Nephron progenitor cell (in vitro differentiated cells): ENCODE data around the gene MTF2.
A peak's percentile ranks its signal among the peaks of the same experiment; 100 is the strongest.

Source experiments
- DNase-seq: peaks from one replicate; pipeline ENCODE4 v3.0.0; 2021
- H3K27ac Mint-ChIP-seq: 2 replicates; pipeline ENCODE4 v1.8.0; 2021; ENCODE audit warnings: mild to moderate bottlenecking, moderate library complexity, mixed read lengths
- H3K27me3 Mint-ChIP-seq: 2 replicates; pipeline ENCODE4 v1.8.0; 2021; ENCODE audit warnings: mild to moderate bottlenecking, low read depth, mixed read lengths; ENCODE audit not compliant: poor library complexity
- H3K36me3 Mint-ChIP-seq: 2 replicates; pipeline ENCODE4 v1.8.0; 2021; ENCODE audit warnings: low read depth, mixed read lengths
- H3K4me1 Mint-ChIP-seq: 2 replicates; pipeline ENCODE4 v1.8.0; 2021; ENCODE audit warnings: mixed read lengths
- H3K4me3 Mint-ChIP-seq: 2 replicates; pipeline ENCODE4 v1.8.0; 2021; ENCODE audit warnings: mild to moderate bottlenecking, moderate library complexity, mixed read lengths
- H3K9me3 Mint-ChIP-seq: 2 replicates; pipeline ENCODE4 v1.8.0; 2021; ENCODE audit warnings: mild to moderate bottlenecking, moderate library complexity, mixed read lengths
- TF ChIP-seq, protein P1 (sequence below): fragments of 200-600 bp; sonication (generic); IDR thresholded peaks from 2 replicates; pipeline ENCODE4 v1.5.0; 2021; ENCODE audit warnings: antibody characterized with exemption

The MTF2 gene

GRCh38 chr1:93079685-93080141 lies 630 bp downstream of the MTF2 start:
- no peaks in the 10 kb centered on the region for H3K27me3 Mint-ChIP-seq
- TF ChIP-seq, protein P1, sequence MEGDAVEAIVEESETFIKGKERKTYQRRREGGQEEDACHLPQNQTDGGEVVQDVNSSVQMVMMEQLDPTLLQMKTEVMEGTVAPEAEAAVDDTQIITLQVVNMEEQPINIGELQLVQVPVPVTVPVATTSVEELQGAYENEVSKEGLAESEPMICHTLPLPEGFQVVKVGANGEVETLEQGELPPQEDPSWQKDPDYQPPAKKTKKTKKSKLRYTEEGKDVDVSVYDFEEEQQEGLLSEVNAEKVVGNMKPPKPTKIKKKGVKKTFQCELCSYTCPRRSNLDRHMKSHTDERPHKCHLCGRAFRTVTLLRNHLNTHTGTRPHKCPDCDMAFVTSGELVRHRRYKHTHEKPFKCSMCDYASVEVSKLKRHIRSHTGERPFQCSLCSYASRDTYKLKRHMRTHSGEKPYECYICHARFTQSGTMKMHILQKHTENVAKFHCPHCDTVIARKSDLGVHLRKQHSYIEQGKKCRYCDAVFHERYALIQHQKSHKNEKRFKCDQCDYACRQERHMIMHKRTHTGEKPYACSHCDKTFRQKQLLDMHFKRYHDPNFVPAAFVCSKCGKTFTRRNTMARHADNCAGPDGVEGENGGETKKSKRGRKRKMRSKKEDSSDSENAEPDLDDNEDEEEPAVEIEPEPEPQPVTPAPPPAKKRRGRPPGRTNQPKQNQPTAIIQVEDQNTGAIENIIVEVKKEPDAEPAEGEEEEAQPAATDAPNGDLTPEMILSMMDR: no peak
- peaks cover 33% of the 10 kb centered on the region for H3K36me3 Mint-ChIP-seq
- H3K4me1 Mint-ChIP-seq: peaks cover 6% of the 10 kb centered on the region
- peak overlapping the region; percentile 98 for H3K4me3 Mint-ChIP-seq
- peaks cover 29% of the 10 kb centered on the region for H3K9me3 Mint-ChIP-seq
- H3K27ac Mint-ChIP-seq: peak overlapping the region; percentile 98
- DNase-seq: peak; percentile 46

- Mint-ChIP-seq H3K4me3 (peak overlapping the region; percentile 98), H3K36me3 (peaks cover 39% of the 10 kb centered on the region)
- no peak for DNase-seq
Observed at GRCh38 chr1:93080179-93080823, 1.2 kb downstream of the MTF2 start.

DNA sequence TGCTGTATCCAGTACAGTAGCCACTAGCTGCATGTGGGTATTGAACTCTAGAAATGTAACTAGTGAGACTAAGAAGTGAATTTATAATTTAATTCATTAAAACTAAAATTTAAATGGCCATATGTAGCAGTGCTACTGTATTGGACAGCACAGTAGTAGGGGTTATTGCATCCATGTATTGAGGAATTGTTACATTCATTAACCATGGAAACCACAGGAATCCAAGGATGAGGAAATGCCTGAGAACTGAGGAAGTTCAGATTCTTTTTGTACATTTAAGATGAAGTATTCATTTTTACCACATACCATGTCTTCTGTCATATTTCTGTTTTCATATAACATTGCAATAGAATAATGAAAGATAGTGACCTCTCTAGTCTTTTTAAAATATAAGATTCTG lies 2.6 kb downstream of the MTF2 start:
- Mint-ChIP-seq H3K4me1 (peaks cover 6% of the 10 kb centered on the region), H3K27me3 (no peaks in the 10 kb centered on the region), H3K9me3 (peaks cover 49% of the 10 kb centered on the region)

More at GRCh38 chr1:93080179-93080823, 1.2 kb downstream of the MTF2 start:
- peaks cover 6% of the 10 kb centered on the region for H3K4me1 Mint-ChIP-seq
- TF ChIP-seq, protein P1: no peak
- H3K9me3 Mint-ChIP-seq: peaks cover 35% of the 10 kb centered on the region
- no peaks in the 10 kb centered on the region for H3K27me3 Mint-ChIP-seq
- peak overlapping the region; percentile 98 for H3K27ac Mint-ChIP-seq

DNA sequence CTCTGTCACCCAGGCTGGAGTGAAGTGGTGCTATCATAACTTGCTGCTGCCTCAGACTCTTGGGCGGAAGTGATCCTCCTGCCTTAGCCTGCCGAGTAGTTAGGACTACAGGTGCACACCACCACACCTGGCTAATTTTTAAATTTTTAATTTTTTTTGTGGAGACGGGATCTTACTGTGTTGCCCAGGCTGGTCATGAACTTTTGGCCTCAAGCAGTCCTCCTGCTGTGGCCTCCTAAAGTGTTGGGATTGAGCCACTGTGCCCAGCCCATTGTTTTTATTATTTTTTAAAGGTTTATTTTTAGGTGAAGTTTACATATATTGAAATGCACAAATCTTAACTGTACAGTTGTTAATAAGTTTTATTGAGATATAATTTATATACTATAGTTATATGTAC lies 3.2 kb downstream of the MTF2 start:
- DNase-seq: no peak
- H3K4me1 Mint-ChIP-seq: peaks cover 6% of the 10 kb centered on the region
- peak overlapping the region; percentile 28 for H3K4me3 Mint-ChIP-seq
- H3K27me3 Mint-ChIP-seq: no peaks in the 10 kb centered on the region
- peaks cover 52% of the 10 kb centered on the region for H3K9me3 Mint-ChIP-seq
- H3K27ac Mint-ChIP-seq: no peak overlapping the region
- TF ChIP-seq, protein P1: no peak
- H3K36me3 Mint-ChIP-seq: peaks cover 59% of the 10 kb centered on the region

More for the DNA sequence above, 2.6 kb downstream of the MTF2 start:
- H3K4me3 Mint-ChIP-seq: peak overlapping the region; percentile 98
- no peak for DNase-seq
- peaks cover 53% of the 10 kb centered on the region for H3K36me3 Mint-ChIP-seq
- TF ChIP-seq, protein P1: no peak
- H3K27ac Mint-ChIP-seq: no peak overlapping the region

DNA sequence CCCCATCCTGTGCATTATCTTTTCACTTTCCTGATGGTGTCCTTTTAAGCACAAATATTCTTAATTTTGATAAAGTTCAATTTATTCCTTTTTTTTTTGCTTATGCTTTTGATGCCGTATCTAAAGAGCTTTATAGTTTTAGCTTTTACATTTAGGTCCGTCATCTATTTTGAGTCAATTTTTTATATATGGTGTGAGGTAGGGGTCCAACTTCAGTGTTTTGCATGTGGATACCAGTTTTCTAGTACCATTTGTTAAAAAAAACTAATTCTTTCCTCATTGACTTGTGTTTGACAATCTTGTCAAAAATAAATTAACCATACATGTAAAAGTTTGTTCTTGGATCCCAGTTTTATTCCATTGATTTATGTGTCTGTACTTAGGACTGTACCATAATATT lies 4.9 kb downstream of the MTF2 start:
- no peaks in the 10 kb centered on the region for H3K4me1 Mint-ChIP-seq
- peak overlapping the region; percentile 18 for H3K4me3 Mint-ChIP-seq
- no peak for DNase-seq
- H3K36me3 Mint-ChIP-seq: peaks cover 74% of the 10 kb centered on the region
- H3K27me3 Mint-ChIP-seq: no peaks in the 10 kb centered on the region
- TF ChIP-seq, protein P1: no peak
- H3K27ac Mint-ChIP-seq: no peak overlapping the region
- peaks cover 61% of the 10 kb centered on the region for H3K9me3 Mint-ChIP-seq

DNA sequence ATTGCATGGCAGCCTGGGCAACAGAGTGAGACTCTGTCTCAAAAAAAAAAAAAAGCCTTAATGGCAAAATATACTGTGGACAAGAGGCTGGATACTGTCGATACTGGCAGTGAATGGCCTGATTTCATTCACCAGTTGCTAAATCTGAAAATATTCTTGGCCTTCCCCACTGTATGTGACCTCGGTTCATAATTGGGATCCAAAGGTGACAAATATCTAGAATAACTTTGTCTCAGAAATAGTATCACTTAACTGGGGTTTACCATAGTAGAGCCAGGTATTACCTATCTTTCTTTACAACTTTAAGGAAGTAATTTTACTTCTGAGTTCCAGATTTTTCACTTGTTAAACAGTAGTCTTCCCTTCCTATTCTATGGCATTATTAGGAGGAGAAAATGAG lies 8.4 kb downstream of the MTF2 start:
- Mint-ChIP-seq H3K36me3 (peaks cover 99% of the 10 kb centered on the region), H3K27ac (no peak overlapping the region), H3K4me1 (no peaks in the 10 kb centered on the region), H3K4me3 (no peak overlapping the region), H3K27me3 (peaks cover 3% of the 10 kb centered on the region), H3K9me3 (peaks cover 83% of the 10 kb centered on the region)
- no peak for DNase-seq
- TF ChIP-seq, protein P1: no peak
